DOHH2 (cell line): ENCODE measurements around the gene KIAA0040.

Source experiments
- CTCF ChIP-seq: fragments of 200-600 bp; sonication (generic); IDR thresholded peaks from one replicate; pipeline ENCODE4 v1.5.1; 2014; ENCODE audit warnings: antibody characterized with exemption, mild to moderate bottlenecking, low read depth, low read length; ENCODE audit not compliant: poor library complexity, severe bottlenecking
- EZH2phosphoT487 ChIP-seq: fragments of 200-600 bp; sonication (generic); IDR thresholded peaks from 2 replicates; pipeline ENCODE4 v1.6.1; 2017; ENCODE audit warnings: borderline replicate concordance, mild to moderate bottlenecking, antibody characterized with exemption, low read length, moderate library complexity, mixed read lengths

GRCh38 chr1:175176246-175176645 is 16.3 kb downstream of the KIAA0040 start:
- no peak for TF ChIP-seq CTCF
- TF ChIP-seq EZH2phosphoT487, result no peak
